ENCODE data around the gene FGF6. TPM values are rescaled to one million over a fixed set of nuclear protein-coding genes. Genes with fewer than 3 reads are reported as not detected.
A peak's percentile ranks its signal among the peaks of the same experiment; 100 is the strongest.

The FGF6 gene
- total RNA-seq (not detected), polyA plus RNA-seq (not detected)
- long read RNA-seq, donor 1, result 0 reads
- long read RNA-seq, donor 2, result 0 reads

GRCh38 chr12:4445156-4446101, at the start of gene FGF6:
TSS of gene FGF6 (minus strand) at chr12:4445815. CDS start at chr12:4445570, 245 bp downstream.
- peak; percentile 51 for DNase-seq
- 87 to 94% (median 89%) methylated on average over 37 to 42 of the region's 42 CpGs for WGBS, 5 donors
- Histone ChIP-seq H3K4me3 (no peak within 1 kb of the TSS), H3K9me3 (no peaks in the 10 kb centered on the region), H3K27me3 (replicated peaks in 1 of 7) (peaks cover 0 to 29% (median 0%) of the 10 kb centered on the region in 7 donors), H3K36me3 (no peaks in the 10 kb centered on the region), H3K27ac (no peak within 1 kb of the TSS), H3K4me1 (no peaks in the 10 kb centered on the region)
- intact Hi-C loops (cut with DNase I; ENCODE audit: low total_unique reads), result no loop called here
- TF ChIP-seq POLR2A (IDR thresholded peaks at IDR 0.05) (no peak), CTCF (IDR thresholded peaks at IDR 0.05 in 8 of 11, conservative IDR thresholded peaks at IDR 0.05 in 3 of 11) (no peak), POLR2AphosphoS5 (IDR thresholded peaks at IDR 0.05) (no peak)

GRCh38 chr12:4490973-4491372, 45.4 kb upstream of the FGF6 start:
- TF ChIP-seq POLR2A (IDR thresholded peaks at IDR 0.05), result no peak
- TF ChIP-seq CTCF (IDR thresholded peaks at IDR 0.05 in 8 of 11, conservative IDR thresholded peaks at IDR 0.05 in 3 of 11), result no peak
- no peak for TF ChIP-seq POLR2AphosphoS5 (IDR thresholded peaks at IDR 0.05)

GRCh38 chr12:4489556-4489955, 43.9 kb upstream of the FGF6 start:
- intact Hi-C loops (cut with DNase I; ENCODE audit: low total_unique reads), result no loop called here
- Histone ChIP-seq H3K27ac (no peak overlapping the region), H3K4me3 (no peak overlapping the region), H3K27me3 (replicated peaks in 1 of 7) (no peaks in the 10 kb centered on the region), H3K9me3 (no peaks in the 10 kb centered on the region), H3K36me3 (peaks cover 4 to 75% (median 43%) of the 10 kb centered on the region in 6 donors), H3K4me1 (no peaks in the 10 kb centered on the region)
- TF ChIP-seq POLR2A (IDR thresholded peaks at IDR 0.05) (no peak), CTCF (IDR thresholded peaks at IDR 0.05 in 8 of 11, conservative IDR thresholded peaks at IDR 0.05 in 3 of 11) (no peak), POLR2AphosphoS5 (IDR thresholded peaks at IDR 0.05) (no peak)
- DNase-seq, result no peak
- WGBS, 5 donors, result 93 to 99% (median 95%) methylated on average over 2 of the region's 2 CpGs

More at GRCh38 chr12:4490973-4491372, 45.4 kb upstream of the FGF6 start:
- H3K27me3 ChIP-seq (replicated peaks in 1 of 7), result no peaks in the 10 kb centered on the region
- H3K36me3 ChIP-seq, result peaks cover 4 to 89% (median 52%) of the 10 kb centered on the region in 6 donors
- no peaks in the 10 kb centered on the region for H3K9me3 ChIP-seq
- no peak for DNase-seq
- intact Hi-C loops (cut with DNase I; ENCODE audit: low total_unique reads), result no loop called here
- no peak overlapping the region for H3K27ac ChIP-seq
- H3K4me3 ChIP-seq, result no peak overlapping the region
- H3K4me1 ChIP-seq, result no peaks in the 10 kb centered on the region
- 92 to 97% (median 95%) methylated on average over 1 of the region's 1 CpG for WGBS, 5 donors

GRCh38 chr12:4486980-4487379, 41.4 kb upstream of the FGF6 start:
- H3K36me3 ChIP-seq, result peaks cover 4 to 52% (median 42%) of the 10 kb centered on the region in 6 donors
- no peaks in the 10 kb centered on the region for H3K27me3 ChIP-seq (replicated peaks in 1 of 7)
- no peak overlapping the region for H3K4me3 ChIP-seq
- H3K27ac ChIP-seq, result no peak overlapping the region
- no peaks in the 10 kb centered on the region for H3K9me3 ChIP-seq
- intact Hi-C loops (cut with DNase I; ENCODE audit: low total_unique reads), result no loop called here
- TF ChIP-seq POLR2A (IDR thresholded peaks at IDR 0.05) (no peak), CTCF (IDR thresholded peaks at IDR 0.05 in 8 of 11, conservative IDR thresholded peaks at IDR 0.05 in 3 of 11) (no peak), POLR2AphosphoS5 (IDR thresholded peaks at IDR 0.05) (no peak)
- no peak for DNase-seq
- H3K4me1 ChIP-seq, result no peaks in the 10 kb centered on the region
- WGBS, 5 donors, result 86 to 94% (median 88%) methylated on average over 2 of the region's 2 CpGs

Measured in spleen (tissue), 13 donors.